GM18909 (cell line): ENCODE data around the gene RPS24.
"Not testable (repeated sequence)": the region's sequence is repeated elsewhere in the genome, so short reads cannot be mapped to it uniquely, and the experiment has no call there.

Experiments used
- ATAC-seq: cut with Tn5 transposase; IDR thresholded peaks from one replicate; pipeline ENCODE4 v1.9.1; 2021; ENCODE audit warnings: mild to moderate bottlenecking; ENCODE audit not compliant: unreplicated experiment, poor library complexity

RPS24 gene

GRCh38 chr10:78047314-78047891 is 13.7 kb downstream of the RPS24 start:
- ATAC-seq = peak; percentile 62

GRCh38 chr10:78049851-78050250 is 16.2 kb downstream of the RPS24 start:
- ATAC-seq = no peak

GRCh38 chr10:78053211-78053868 is 19.7 kb downstream of the RPS24 start:
- no peak for ATAC-seq

- no peak for ATAC-seq
Observed at GRCh38 chr10:78058562-78058961, 24.9 kb downstream of the RPS24 start.

GRCh38 chr10:78059906-78060702 is 26.4 kb downstream of the RPS24 start:
- ATAC-seq = no peak

- ATAC-seq = no peak
Observed at GRCh38 chr10:78062296-78062695, 28.6 kb downstream of the RPS24 start.

GRCh38 chr10:78063236-78063635 is 29.6 kb downstream of the RPS24 start:
- ATAC-seq = no peak

GRCh38 chr10:78064919-78065318 is 31.3 kb downstream of the RPS24 start:
- not testable (repeated sequence) for ATAC-seq

GRCh38 chr10:78065611-78066010 is 31.9 kb downstream of the RPS24 start:
- ATAC-seq = no peak

GRCh38 chr10:78066012-78066411 is 32.3 kb downstream of the RPS24 start:
- ATAC-seq = no peak

GRCh38 chr10:78066728-78067430 is 33.2 kb downstream of the RPS24 start:
- ATAC-seq = no peak

GRCh38 chr10:78069151-78069550 is 35.5 kb downstream of the RPS24 start:
- no peak for ATAC-seq

GRCh38 chr10:78070064-78070463 is 36.4 kb downstream of the RPS24 start:
- ATAC-seq = not testable (repeated sequence)

GRCh38 chr10:78070726-78071125 is 37.1 kb downstream of the RPS24 start:
- ATAC-seq = no peak

GRCh38 chr10:78071140-78071856 is 37.6 kb downstream of the RPS24 start:
- ATAC-seq = no peak

GRCh38 chr10:78071857-78072179 is 38.2 kb downstream of the RPS24 start:
- ATAC-seq = no peak

GRCh38 chr10:78072504-78072903 is 38.8 kb downstream of the RPS24 start:
- no peak for ATAC-seq

GRCh38 chr10:78075806-78076205 is 42.1 kb downstream of the RPS24 start:
- not testable (repeated sequence) for ATAC-seq

GRCh38 chr10:78078539-78079330 is 45.1 kb downstream of the RPS24 start:
- no peak for ATAC-seq

- no peak for ATAC-seq
Observed at GRCh38 chr10:78079411-78079810, 45.7 kb downstream of the RPS24 start.
